K562 (cell line): ENCODE results near the gene CAPZB. TPM values are rescaled to one million over a fixed set of nuclear protein-coding genes. Genes with fewer than 3 reads are reported as not detected.
A peak's percentile ranks its signal among the peaks of the same experiment; 100 is the strongest.

Source experiments
- ATAC-seq: fragments of 200-7000 bp; cut with Tn5 transposase; 3 replicates; pipeline ENCODE4 v1.9.1; 2020; ENCODE audit warnings: moderate library complexity
- BruUV-seq: library from RNA; stranded (reverse); fragments of 400-500 nt; replicated peaks from 2 replicates; lab custom pipeline; 2021; lab: Mats Ljungman, UMichigan
- CTCF ChIA-PET: fragments of 300-600 bp; formaldehyde crosslinking; extraction: SDS; loops from one replicate; lab custom pipeline; 2021; ENCODE audit warnings: low intra/inter-chr PET ratio; lab: Yijun Ruan, JAX
- POLR2A ChIA-PET: fragments of 300-600, 350-650 bp; sonication (Branson Sonifier 250); formaldehyde crosslinking; extraction: SDS; loops from one replicate; lab custom pipeline; 2021; ENCODE audit warnings: antibody characterized with exemption, inconsistent platforms; lab: Yijun Ruan, JAX
- DNase-seq, 4 experiments: peaks; one replicate each; pipeline versions ENCODE4 v3.0.0 to v3.0.0-alpha.2; 2011 to 2018; ENCODE audit warnings: low spot score in 3 of 4, mixed read lengths in 3 of 4; ENCODE audit errors: extremely low read depth in 1 of 4
- FAIRE-seq: peaks from 2 replicates; lab custom pipeline; 2011; peaks lifted over from hg19 to GRCh38; lab: Jason Lieb, UNC
- H2AFZ ChIP-seq: 2 replicates; pipeline ENCODE4 v1.6.0; 2011; ENCODE audit warnings: low read depth, low read length, control low read depth, inconsistent platforms
- H3K27ac ChIP-seq: fragments of 200-600 bp; 3 replicates; pipeline ENCODE4 v1.8.0; 2011; ENCODE audit warnings: low read depth, mild to moderate bottlenecking, control low read depth, inconsistent platforms, low read length, moderate library complexity, mixed read lengths; ENCODE audit errors: extremely low read depth
- H3K27me3 ChIP-seq, 2 experiments: fragments of 300-600 bp in 1 of 2; 2 replicates in 1 of 2; 3 replicates in 1 of 2; pipeline versions ENCODE4 v1.6.0 to v1.8.0; 2011; ENCODE audit warnings: inconsistent platforms in 2 of 2, low read length in 2 of 2, mild to moderate bottlenecking in 1 of 2, mixed read lengths in 1 of 2, moderate library complexity in 1 of 2; ENCODE audit not compliant: control insufficient read depth in 2 of 2, insufficient read depth in 2 of 2
- H3K36me3 ChIP-seq: fragments of 300-600 bp; 3 replicates; pipeline ENCODE4 v1.8.0; 2011; ENCODE audit warnings: mild to moderate bottlenecking, low read length, inconsistent platforms; ENCODE audit not compliant: control insufficient read depth, insufficient read depth
- H3K4me1 ChIP-seq, 2 experiments: fragments of 200-600 bp in 1 of 2; replicated peaks in 1 of 2; 2 replicates in 1 of 2; 3 replicates in 1 of 2; pipeline versions ENCODE4 v1.5.1 to v1.8.0; 2011; ENCODE audit warnings: inconsistent platforms in 2 of 2, low read length in 2 of 2, mild to moderate bottlenecking in 1 of 2, mixed read lengths in 1 of 2, moderate library complexity in 1 of 2; ENCODE audit not compliant: control insufficient read depth in 2 of 2, insufficient read depth in 2 of 2
- H3K4me2 ChIP-seq: 2 replicates; pipeline ENCODE4 v1.6.1; 2011; ENCODE audit warnings: low read length, control low read depth, inconsistent platforms, mixed read lengths; ENCODE audit not compliant: insufficient read depth
- H3K4me3 ChIP-seq: fragments of 200-600 bp; sonication (generic), shearing (Covaris generic); 2 replicates; pipeline ENCODE4 v1.5.1; 2016; ENCODE audit warnings: control low read depth, inconsistent platforms
- H3K79me2 ChIP-seq: fragments of 200-600 bp; 3 replicates; pipeline ENCODE4 v1.8.0; 2011; ENCODE audit warnings: low read length, inconsistent platforms; ENCODE audit not compliant: control insufficient read depth, insufficient read depth
- H3K9ac ChIP-seq, 2 experiments: 2 replicates each; pipeline versions ENCODE4 v1.6.0 to v1.6.1; 2011; ENCODE audit warnings: low read depth in 2 of 2, low read length in 2 of 2, control low read depth in 1 of 2, inconsistent platforms in 1 of 2, mild to moderate bottlenecking in 1 of 2, mixed read lengths in 1 of 2; ENCODE audit not compliant: insufficient read depth in 1 of 2
- H3K9me1 ChIP-seq: one replicate; pipeline ENCODE4 v1.6.0; 2011; ENCODE audit warnings: inconsistent platforms, mild to moderate bottlenecking, low read length, moderate library complexity; ENCODE audit not compliant: control insufficient read depth, insufficient read depth
- H3K9me3 ChIP-seq: replicated peaks from 2 replicates; pipeline ENCODE4 v1.5.1; 2011; ENCODE audit warnings: low read depth, low read length, inconsistent platforms; ENCODE audit not compliant: control insufficient read depth, insufficient read depth
- H4K20me1 ChIP-seq: replicated peaks from 2 replicates; pipeline ENCODE4 v1.6.1; 2011; ENCODE audit warnings: low read length, inconsistent platforms, mixed read lengths; ENCODE audit not compliant: control insufficient read depth, insufficient read depth
- FOXK2 ChIP-seq, 2 experiments: fragments of 450-650 bp; IDR thresholded peaks in 1 of 2; conservative IDR thresholded peaks in 1 of 2; 2 replicates each; pipeline ENCODE4 v1.6.1; 2016; ENCODE audit warnings: low read depth in 2 of 2, mild to moderate bottlenecking in 1 of 2
- NFRKB ChIP-seq: fragments of 450-650 bp; IDR thresholded peaks from 2 replicates; pipeline ENCODE4 v1.6.1; 2016; ENCODE audit warnings: low read depth
- SMAD1 ChIP-seq: fragments of 150-350 bp; IDR thresholded peaks from 2 replicates; pipeline ENCODE4 v1.6.1; 2014; ENCODE audit warnings: low read length, low read depth; ENCODE audit not compliant: partially characterized antibody
- SMAD4 ChIP-seq: fragments of 250-450 bp; sonication (Bioruptor Pico); conservative IDR thresholded peaks from 2 replicates; pipeline ENCODE4 v1.8.0; 2021; ENCODE audit warnings: inconsistent platforms, mild to moderate bottlenecking, moderate library complexity
- TEAD2 ChIP-seq: fragments of 450-650 bp; IDR thresholded peaks from 2 replicates; pipeline ENCODE4 v1.6.1; 2016; ENCODE audit warnings: missing genetic modification characterization, control low read depth, missing compliant biosample characterization
- U2AF1 ChIP-seq: fragments of 200-400 bp; formaldehyde crosslinking; optimal IDR thresholded peaks from 2 replicates; pipeline ENCODE3; 2017; ENCODE audit warnings: mild to moderate bottlenecking, low read depth, low read length, moderate library complexity
- UBTF ChIP-seq, 2 experiments: IDR thresholded peaks; 2 replicates each; pipeline ENCODE4 v1.6.1; 2012; ENCODE audit warnings: improper control_type of control experiment in 2 of 2, low read depth in 2 of 2, low read length in 2 of 2, borderline replicate concordance in 1 of 2
- ZNF133 ChIP-seq: fragments of 250-450 bp; sonication (Bioruptor Pico); IDR thresholded peaks from 2 replicates; pipeline ENCODE4 v1.4.0; 2020; ENCODE audit warnings: mild to moderate bottlenecking
- ZNF445 ChIP-seq: fragments of 250-450 bp; sonication (Bioruptor Pico); IDR thresholded peaks from 2 replicates; pipeline ENCODE4 v1.4.0; 2020; ENCODE audit warnings: low read depth, mild to moderate bottlenecking, moderate library complexity
- ZNF518B ChIP-seq: fragments of 250-450 bp; sonication (Bioruptor Pico); IDR thresholded peaks from 2 replicates; pipeline ENCODE4 v1.5.0; 2021; ENCODE audit warnings: mild to moderate bottlenecking, moderate library complexity
- ZNF655 ChIP-seq: fragments of 250-450 bp; sonication (Bioruptor Pico); IDR thresholded peaks from 2 replicates; pipeline ENCODE4 v1.5.0; 2021
- WGBS: fragments of 100-300 bp; shearing (Covaris generic); methylation state at CpG from one replicate; pipeline ENCODE4 v1.1.6; 2016; ENCODE audit warnings: low coverage, mixed read lengths; ENCODE audit not compliant: insufficient coverage; ENCODE audit errors: missing lambda C conversion rate; 5-methylcytosine and 5-hydroxymethylcytosine counted together
- in situ Hi-C: fragments of 300-500 bp; cut with MboI; formaldehyde crosslinking; loops from 4 replicates; pipeline ENCODE4 v1.15.0; 2018; ENCODE audit warnings: inconsistent platforms, mixed read lengths
- intact Hi-C: fragments of 100-400 bp; cut with micrococcal nuclease; formaldehyde crosslinking; loops from 2 replicates; pipeline ENCODE4 v1.14.2; 2022
- polyA plus RNA-seq, 8 experiments: library from polyadenylated mRNA; depleted of rRNA in 4 of 8; stranded (reverse) in 5 of 8; unstranded in 3 of 8; fragments of >200 nt; fragmentation: Nextera tagmentation in 2 of 8; fragmentation: Illumina TruSeq in 1 of 8; extraction: Ambion mirVana in 2 of 8; extraction: Trizol in 1 of 8; gene quantifications; 2 replicates each; pipeline versions ENCODE4 v1.2.1 to v1.2.3, GENCODE V29; 2011 to 2014; ENCODE audit warnings: inconsistent platforms in 1 of 8, missing spikeins in 1 of 8
- total RNA-seq, 7 experiments: library from RNA; depleted of rRNA in 6 of 7; stranded (reverse); fragments of >200 nt in 6 of 7; fragmentation: Illumina TruSeq in 2 of 7; extraction: Trizol in 2 of 7; gene quantifications; 2 replicates each; pipeline versions ENCODE4 v1.2.1 to v1.2.3, GENCODE V29; 2011 to 2021; ENCODE audit warnings: low replicate concordance in 1 of 7
- TF ChIP-seq, protein P1 (sequence below), 2 experiments: fragments of 450-650 bp in 1 of 2; sonication (generic) in 1 of 2; formaldehyde crosslinking in 1 of 2; IDR thresholded peaks in 1 of 2; conservative IDR thresholded peaks in 1 of 2; 2 replicates each; pipeline versions ENCODE4 v1.6.1 to v1.8.1; 2016 to 2023; ENCODE audit warnings: mild to moderate bottlenecking in 2 of 2, moderate library complexity in 2 of 2, inconsistent platforms in 1 of 2, missing genetic modification reagents in 1 of 2

Gene CAPZB
- total and polyA plus RNA-seq, 9 of the 15 experiments (the other 6 are each of a cell fraction or from before 2014, with no cell fraction given) = 57.6 to 297 (median 125) TPM

DNA sequence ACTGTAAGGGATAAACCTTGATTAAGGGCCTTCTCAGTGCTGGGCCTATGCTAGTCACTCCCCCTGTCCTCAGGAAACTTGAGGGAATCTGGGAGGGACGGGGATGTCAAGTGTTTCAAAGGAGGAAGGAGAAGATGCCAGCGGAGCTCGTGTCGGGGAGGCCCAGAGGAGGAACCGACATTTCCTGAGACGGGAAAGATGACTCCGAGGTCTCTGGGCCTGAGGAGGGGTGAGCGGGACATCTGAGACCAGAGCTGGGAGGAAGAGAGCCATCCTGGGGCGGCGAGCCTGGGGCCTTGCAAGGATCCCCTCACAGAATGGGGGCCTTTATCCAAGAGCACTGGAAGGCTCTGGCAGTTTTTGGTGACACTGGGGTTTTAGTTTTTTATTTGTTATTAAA, 162.9 kb downstream of the CAPZB start:
- no peak overlapping the region for H2AFZ ChIP-seq
- H3K27me3 ChIP-seq = no peaks in the 10 kb centered on the region
- no peaks in the 10 kb centered on the region for H3K9me3 ChIP-seq
- CTCF ChIA-PET = no interaction called here
- H3K79me2 ChIP-seq = 0 out of 3 replicates have a peak, but pooled peaks cover 3% of the 10 kb centered on the region
- POLR2A ChIA-PET = interaction anchor here (0.6 to 1.2 kb wide), 2 partner anchors 9 to 19 kb away, joined by 3 to 4 read pairs; no protein-coding TSS in a partner anchor
- peaks cover 20% of the 10 kb centered on the region for H3K9me1 ChIP-seq
- no peak for ATAC-seq
- intact Hi-C loops (no loop called here), in situ Hi-C loops (no loop called here)
- H3K4me1 ChIP-seq = peaks cover 17 to 38% of the 10 kb centered on the region in 2 experiments
- no peak overlapping the region for H3K4me2 ChIP-seq
- no TSS peak for BruUV-seq
- no peak for DNase-seq
- WGBS = 87% methylated on average over 10 of the region's 10 CpGs
- no peak for FAIRE-seq
- no peak overlapping the region for H3K27ac ChIP-seq
- peaks cover 68% of the 10 kb centered on the region for H3K36me3 ChIP-seq
- peaks cover 36% of the 10 kb centered on the region for H4K20me1 ChIP-seq
- peak overlapping the region in 1 of 2 experiments; percentile 61; a peak in 1 of 4 replicates for H3K9ac ChIP-seq
- no peak overlapping the region for H3K4me3 ChIP-seq
- no peak for TF ChIP-seq FOXK2 (conservative IDR thresholded peaks at IDR 0.05 in 1 of 2, IDR thresholded peaks at IDR 0.05 in 1 of 2; ENCODE audit: low read depth in 2 of 2)
- no peak for TF ChIP-seq ZNF655 (CRISPR knock-in tag)
- no peak for TF ChIP-seq SMAD4 (CRISPR knock-in tag)
- no peak for TF ChIP-seq SMAD1
- no peak for TF ChIP-seq U2AF1
- no peak for TF ChIP-seq TEAD2 (tag)
- TF ChIP-seq ZNF133 (CRISPR knock-in tag) = no peak
- TF ChIP-seq UBTF (IDR thresholded peaks at IDR 0.05; ENCODE audit: borderline replicate concordance in 1 of 2, low read depth in 2 of 2, low read length in 2 of 2) = no peak
- TF ChIP-seq ZNF518B (CRISPR knock-in tag) = no peak
- TF ChIP-seq, protein P1, sequence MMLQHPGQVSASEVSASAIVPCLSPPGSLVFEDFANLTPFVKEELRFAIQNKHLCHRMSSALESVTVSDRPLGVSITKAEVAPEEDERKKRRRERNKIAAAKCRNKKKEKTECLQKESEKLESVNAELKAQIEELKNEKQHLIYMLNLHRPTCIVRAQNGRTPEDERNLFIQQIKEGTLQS (IDR thresholded peaks at IDR 0.05) = no peak
- TF ChIP-seq, protein P1 (CRISPR knock-in tag; conservative IDR thresholded peaks at IDR 0.05) = no peak
- no peak for TF ChIP-seq NFRKB
- no peak for TF ChIP-seq ZNF445 (CRISPR knock-in tag)
